K562 (cell line): Measurements from ENCODE around the gene NUDT12. TPM values are rescaled to one million over a fixed set of nuclear protein-coding genes. Genes with fewer than 3 reads are reported as not detected.

Experiments
- ATAC-seq: fragments of 200-7000 bp; cut with Tn5 transposase; 3 replicates; pipeline ENCODE4 v1.9.1; 2020; ENCODE audit warnings: moderate library complexity
- BruUV-seq: library from RNA; stranded (reverse); fragments of 400-500 nt; replicated peaks from 2 replicates; lab custom pipeline; 2021; lab: Mats Ljungman, UMichigan
- CTCF ChIA-PET: fragments of 300-600 bp; formaldehyde crosslinking; extraction: SDS; loops from one replicate; lab custom pipeline; 2021; ENCODE audit warnings: low intra/inter-chr PET ratio; lab: Yijun Ruan, JAX
- POLR2A ChIA-PET: fragments of 300-600, 350-650 bp; sonication (Branson Sonifier 250); formaldehyde crosslinking; extraction: SDS; loops from one replicate; lab custom pipeline; 2021; ENCODE audit warnings: antibody characterized with exemption, inconsistent platforms; lab: Yijun Ruan, JAX
- DNase-seq, 4 experiments: peaks; one replicate each; pipeline versions ENCODE4 v3.0.0 to v3.0.0-alpha.2; 2011 to 2018; ENCODE audit warnings: low spot score in 3 of 4, mixed read lengths in 3 of 4; ENCODE audit errors: extremely low read depth in 1 of 4
- FAIRE-seq: peaks from 2 replicates; lab custom pipeline; 2011; peaks lifted over from hg19 to GRCh38; lab: Jason Lieb, UNC
- H2AFZ ChIP-seq: 2 replicates; pipeline ENCODE4 v1.6.0; 2011; ENCODE audit warnings: low read depth, low read length, control low read depth, inconsistent platforms
- H3K27ac ChIP-seq: fragments of 200-600 bp; 3 replicates; pipeline ENCODE4 v1.8.0; 2011; ENCODE audit warnings: low read depth, mild to moderate bottlenecking, control low read depth, inconsistent platforms, low read length, moderate library complexity, mixed read lengths; ENCODE audit errors: extremely low read depth
- H3K27me3 ChIP-seq, 2 experiments: fragments of 300-600 bp in 1 of 2; 2 replicates in 1 of 2; 3 replicates in 1 of 2; pipeline versions ENCODE4 v1.6.0 to v1.8.0; 2011; ENCODE audit warnings: inconsistent platforms in 2 of 2, low read length in 2 of 2, mild to moderate bottlenecking in 1 of 2, mixed read lengths in 1 of 2, moderate library complexity in 1 of 2; ENCODE audit not compliant: control insufficient read depth in 2 of 2, insufficient read depth in 2 of 2
- H3K36me3 ChIP-seq: fragments of 300-600 bp; 3 replicates; pipeline ENCODE4 v1.8.0; 2011; ENCODE audit warnings: mild to moderate bottlenecking, low read length, inconsistent platforms; ENCODE audit not compliant: control insufficient read depth, insufficient read depth
- H3K4me1 ChIP-seq, 2 experiments: fragments of 200-600 bp in 1 of 2; replicated peaks in 1 of 2; 2 replicates in 1 of 2; 3 replicates in 1 of 2; pipeline versions ENCODE4 v1.5.1 to v1.8.0; 2011; ENCODE audit warnings: inconsistent platforms in 2 of 2, low read length in 2 of 2, mild to moderate bottlenecking in 1 of 2, mixed read lengths in 1 of 2, moderate library complexity in 1 of 2; ENCODE audit not compliant: control insufficient read depth in 2 of 2, insufficient read depth in 2 of 2
- H3K4me2 ChIP-seq: 2 replicates; pipeline ENCODE4 v1.6.1; 2011; ENCODE audit warnings: low read length, control low read depth, inconsistent platforms, mixed read lengths; ENCODE audit not compliant: insufficient read depth
- H3K4me3 ChIP-seq: fragments of 200-600 bp; sonication (generic), shearing (Covaris generic); 2 replicates; pipeline ENCODE4 v1.5.1; 2016; ENCODE audit warnings: control low read depth, inconsistent platforms
- H3K79me2 ChIP-seq: fragments of 200-600 bp; 3 replicates; pipeline ENCODE4 v1.8.0; 2011; ENCODE audit warnings: low read length, inconsistent platforms; ENCODE audit not compliant: control insufficient read depth, insufficient read depth
- H3K9ac ChIP-seq, 2 experiments: 2 replicates each; pipeline versions ENCODE4 v1.6.0 to v1.6.1; 2011; ENCODE audit warnings: low read depth in 2 of 2, low read length in 2 of 2, control low read depth in 1 of 2, inconsistent platforms in 1 of 2, mild to moderate bottlenecking in 1 of 2, mixed read lengths in 1 of 2; ENCODE audit not compliant: insufficient read depth in 1 of 2
- H3K9me1 ChIP-seq: one replicate; pipeline ENCODE4 v1.6.0; 2011; ENCODE audit warnings: inconsistent platforms, mild to moderate bottlenecking, low read length, moderate library complexity; ENCODE audit not compliant: control insufficient read depth, insufficient read depth
- H3K9me3 ChIP-seq: replicated peaks from 2 replicates; pipeline ENCODE4 v1.5.1; 2011; ENCODE audit warnings: low read depth, low read length, inconsistent platforms; ENCODE audit not compliant: control insufficient read depth, insufficient read depth
- H4K20me1 ChIP-seq: replicated peaks from 2 replicates; pipeline ENCODE4 v1.6.1; 2011; ENCODE audit warnings: low read length, inconsistent platforms, mixed read lengths; ENCODE audit not compliant: control insufficient read depth, insufficient read depth
- ARID1B ChIP-seq: fragments of 450-650 bp; IDR thresholded peaks from 2 replicates; pipeline ENCODE4 v1.6.1; 2016; ENCODE audit warnings: antibody characterized with exemption, mild to moderate bottlenecking, inconsistent platforms
- CCNT2 ChIP-seq: IDR thresholded peaks from 2 replicates; pipeline ENCODE4 v1.6.1; 2011; ENCODE audit warnings: borderline replicate concordance, low read depth, mild to moderate bottlenecking, moderate library complexity, mixed read lengths, low read length; ENCODE audit not compliant: insufficient read length; ENCODE audit errors: extremely low read depth
- DPF2 ChIP-seq: fragments of 450-650 bp; IDR thresholded peaks from 2 replicates; pipeline ENCODE4 v1.6.1; 2016
- FOXK2 ChIP-seq, 2 experiments: fragments of 450-650 bp; IDR thresholded peaks in 1 of 2; conservative IDR thresholded peaks in 1 of 2; 2 replicates each; pipeline ENCODE4 v1.6.1; 2016; ENCODE audit warnings: low read depth in 2 of 2, mild to moderate bottlenecking in 1 of 2
- HDAC1 ChIP-seq, 2 experiments: fragments of 450-650 bp; IDR thresholded peaks; 2 replicates each; pipeline ENCODE4 v1.6.1; 2016 to 2017; ENCODE audit warnings: inconsistent platforms in 1 of 2, mild to moderate bottlenecking in 1 of 2, moderate library complexity in 1 of 2
- MEF2D ChIP-seq: conservative IDR thresholded peaks from 2 replicates; pipeline ENCODE4 v1.6.1; 2016; ENCODE audit warnings: low read depth, missing genetic modification characterization, missing compliant biosample characterization
- NBN ChIP-seq: fragments of 450-650 bp; IDR thresholded peaks from 2 replicates; pipeline ENCODE4 v1.6.1; 2016; ENCODE audit warnings: low read depth, mild to moderate bottlenecking
- NFIC ChIP-seq: fragments of 450-650 bp; IDR thresholded peaks from 2 replicates; pipeline ENCODE4 v1.6.1; 2017; ENCODE audit warnings: mild to moderate bottlenecking, inconsistent platforms
- POLR2AphosphoS2 ChIP-seq: IDR thresholded peaks from 2 replicates; pipeline ENCODE4 v1.6.1; 2012; ENCODE audit warnings: low read length, improper control_type of control experiment
- RAD21 ChIP-seq, 2 experiments: fragments of 250-450 bp in 1 of 2; fragments of 450-650 bp in 1 of 2; sonication (Bioruptor Pico) in 1 of 2; formaldehyde crosslinking in 1 of 2; IDR thresholded peaks in 1 of 2; conservative IDR thresholded peaks in 1 of 2; 2 replicates each; pipeline versions ENCODE4 v1.4.0 to v1.8.0; 2020 to 2022; ENCODE audit warnings: mild to moderate bottlenecking in 2 of 2, moderate library complexity in 1 of 2
- SMARCA4 ChIP-seq: fragments of 450-650 bp; IDR thresholded peaks from 2 replicates; pipeline ENCODE4 v1.6.1; 2016
- STAT5A ChIP-seq: IDR thresholded peaks from 2 replicates; pipeline ENCODE4 v1.6.1; 2012; ENCODE audit warnings: low read length, inconsistent platforms, borderline replicate concordance
- TBL1XR1 ChIP-seq, 2 experiments: IDR thresholded peaks; 2 replicates each; pipeline ENCODE4 v1.6.1; 2012; ENCODE audit warnings: improper control_type of control experiment in 2 of 2, low read length in 2 of 2, mild to moderate bottlenecking in 1 of 2
- XRCC4 ChIP-seq: IDR thresholded peaks from one replicate; pipeline ENCODE4 v1.6.1; 2011; ENCODE audit not compliant: insufficient read depth, insufficient read length; ENCODE audit errors: extremely low read depth
- ZBTB8A ChIP-seq: fragments of 450-650 bp; IDR thresholded peaks from 2 replicates; pipeline ENCODE4 v1.6.1; 2018; ENCODE audit warnings: mild to moderate bottlenecking, moderate library complexity; ENCODE audit not compliant: partially characterized antibody
- ZC3H4 ChIP-seq: sonication (generic); formaldehyde crosslinking; IDR thresholded peaks from 2 replicates; pipeline ENCODE4 v1.9.0; 2021; ENCODE audit warnings: missing genetic modification reagents, borderline replicate concordance
- whole genome bisulfite sequencing: fragments of 100-300 bp; shearing (Covaris generic); methylation state at CpG from one replicate; pipeline ENCODE4 v1.1.6; 2016; ENCODE audit warnings: low coverage, mixed read lengths; ENCODE audit not compliant: insufficient coverage; ENCODE audit errors: missing lambda C conversion rate; 5-methylcytosine and 5-hydroxymethylcytosine counted together
- in situ Hi-C: fragments of 300-500 bp; cut with MboI; formaldehyde crosslinking; loops from 4 replicates; pipeline ENCODE4 v1.15.0; 2018; ENCODE audit warnings: inconsistent platforms, mixed read lengths
- intact Hi-C: fragments of 100-400 bp; cut with micrococcal nuclease; formaldehyde crosslinking; loops from 2 replicates; pipeline ENCODE4 v1.14.2; 2022
- polyA plus RNA-seq, 8 experiments: library from polyadenylated mRNA; depleted of rRNA in 4 of 8; stranded (reverse) in 5 of 8; unstranded in 3 of 8; fragments of >200 nt; fragmentation: Nextera tagmentation in 2 of 8; fragmentation: Illumina TruSeq in 1 of 8; extraction: Ambion mirVana in 2 of 8; extraction: Trizol in 1 of 8; gene quantifications; 2 replicates each; pipeline versions ENCODE4 v1.2.1 to v1.2.3, GENCODE V29; 2011 to 2014; ENCODE audit warnings: inconsistent platforms in 1 of 8, missing spikeins in 1 of 8
- total RNA-seq, 7 experiments: library from RNA; depleted of rRNA in 6 of 7; stranded (reverse); fragments of >200 nt in 6 of 7; fragmentation: Illumina TruSeq in 2 of 7; extraction: Trizol in 2 of 7; gene quantifications; 2 replicates each; pipeline versions ENCODE4 v1.2.1 to v1.2.3, GENCODE V29; 2011 to 2021; ENCODE audit warnings: low replicate concordance in 1 of 7
- TF ChIP-seq, protein P1 (sequence below), 2 experiments: IDR thresholded peaks in 1 of 2; conservative IDR thresholded peaks in 1 of 2; 2 replicates each; pipeline ENCODE4 v1.6.1; 2016; ENCODE audit warnings: low read depth in 2 of 2, mild to moderate bottlenecking in 1 of 2, missing compliant biosample characterization in 1 of 2, missing genetic modification characterization in 1 of 2, moderate library complexity in 1 of 2
- TF ChIP-seq, protein P2 (sequence below), 3 experiments: IDR thresholded peaks in 2 of 3; conservative IDR thresholded peaks in 1 of 3; 2 replicates each; pipeline ENCODE4 v1.5.1; 2011 to 2012; ENCODE audit warnings: low read length in 3 of 3, mild to moderate bottlenecking in 3 of 3, control low read depth in 2 of 3, improper control_type of control experiment in 1 of 3, inconsistent platforms in 1 of 3, low read depth in 1 of 3, mixed read lengths in 1 of 3, moderate library complexity in 1 of 3; ENCODE audit not compliant: insufficient read depth in 2 of 3

The NUDT12 gene
- total and polyA plus RNA-seq, 9 of the 15 experiments (the other 6 are each of a cell fraction or from before 2014, with no cell fraction given) = 10.9 to 27.2 (median 18.5) TPM

DNA sequence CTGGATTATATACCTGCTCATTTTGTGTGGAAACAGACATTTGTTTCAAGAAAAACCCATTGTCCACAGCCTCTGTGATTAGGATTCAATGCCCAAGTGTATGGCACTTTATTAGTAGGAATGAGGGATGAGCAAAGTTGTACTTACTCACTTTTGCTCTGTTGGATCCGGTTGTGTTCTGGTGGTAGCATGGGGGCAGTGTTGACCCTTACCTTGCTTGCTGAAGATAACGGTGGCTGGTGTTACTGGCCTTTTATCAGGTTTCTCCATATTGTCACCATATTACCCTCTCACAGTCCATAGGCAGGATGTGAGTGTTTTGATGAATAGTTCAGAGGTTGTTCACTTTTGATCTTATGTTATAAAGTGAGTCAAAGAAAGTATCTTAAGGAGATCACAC lies 42.7 kb upstream of the NUDT12 start:
- in situ Hi-C loops (no loop called here), intact Hi-C loops (no loop called here)
- Histone ChIP-seq H3K36me3 (no peaks in the 10 kb centered on the region), H3K9me1 (no peaks in the 10 kb centered on the region), H3K9me3 (no peaks in the 10 kb centered on the region; the same call in 1 of the 2 replicates), H3K27ac (peak overlapping the region; percentile 69), H2AFZ (peak overlapping the region; percentile 86), H3K4me3 (no peak overlapping the region), H3K9ac (peak overlapping the region in 1 of 2 experiments; percentile 28; a peak in 1 of 4 replicates), H4K20me1 (no peaks in the 10 kb centered on the region), H3K4me2 (peak overlapping the region; percentile 54), H3K4me1 (peaks cover 0 to 15% of the 10 kb centered on the region in 2 experiments; a peak in 2 of 5 replicates), H3K27me3 (no peaks in the 10 kb centered on the region), H3K79me2 (no peaks in the 10 kb centered on the region)
- BruUV-seq = no TSS peak
- peak; percentile 18 to 86 (median 53) for DNase-seq
- POLR2A ChIA-PET = no interaction called here
- ATAC-seq = peak; percentile 94
- FAIRE-seq = peak; percentile 94
- CTCF ChIA-PET = no interaction called here
- 0% methylated on average over 2 of the region's 2 CpGs for WGBS
- TF ChIP-seq SMARCA4 (peak; percentile 90), POLR2AphosphoS2 (no peak), DPF2 (peak; percentile 92), ZC3H4 (CRISPR knock-in tag) (no peak), XRCC4 (no peak), STAT5A (peak; percentile 76), ZBTB8A (no peak), TBL1XR1 (IDR thresholded peaks at IDR 0.05; ENCODE audit: low read length in 2 of 2) (peak in 1 of 2 experiments; percentile 16; a peak in 1 of 4 replicates), RAD21 (CRISPR knock-in tag; conservative IDR thresholded peaks at IDR 0.05 in 1 of 2, IDR thresholded peaks at IDR 0.05 in 1 of 2) (peak in 1 of 2 experiments; percentile 53; a peak in 2 of 4 replicates), HDAC1 (IDR thresholded peaks at IDR 0.05) (peak in 1 of 2 experiments; percentile 31; a peak in 1 of 4 replicates), NFIC (peak; percentile 59; the same call in 1 of the 2 replicates), NBN (no peak), FOXK2 (conservative IDR thresholded peaks at IDR 0.05 in 1 of 2, IDR thresholded peaks at IDR 0.05 in 1 of 2; ENCODE audit: low read depth in 2 of 2) (0 out of 4 replicates have a peak, but pooled peaks of 1 of the 2 experiments have one; percentile 21), MEF2D (tag) (no peak), ARID1B (peak; percentile 94), CCNT2 (peak; percentile 36)
- TF ChIP-seq, protein P1, sequence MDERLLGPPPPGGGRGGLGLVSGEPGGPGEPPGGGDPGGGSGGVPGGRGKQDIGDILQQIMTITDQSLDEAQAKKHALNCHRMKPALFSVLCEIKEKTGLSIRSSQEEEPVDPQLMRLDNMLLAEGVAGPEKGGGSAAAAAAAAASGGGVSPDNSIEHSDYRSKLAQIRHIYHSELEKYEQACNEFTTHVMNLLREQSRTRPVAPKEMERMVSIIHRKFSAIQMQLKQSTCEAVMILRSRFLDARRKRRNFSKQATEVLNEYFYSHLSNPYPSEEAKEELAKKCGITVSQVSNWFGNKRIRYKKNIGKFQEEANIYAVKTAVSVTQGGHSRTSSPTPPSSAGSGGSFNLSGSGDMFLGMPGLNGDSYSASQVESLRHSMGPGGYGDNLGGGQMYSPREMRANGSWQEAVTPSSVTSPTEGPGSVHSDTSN (CRISPR knock-in tag; IDR thresholded peaks at IDR 0.05; ENCODE audit: low read depth) = no peak
- TF ChIP-seq, protein P1 (tag; conservative IDR thresholded peaks at IDR 0.05; ENCODE audit: low read depth) = no peak
- TF ChIP-seq, protein P2, sequence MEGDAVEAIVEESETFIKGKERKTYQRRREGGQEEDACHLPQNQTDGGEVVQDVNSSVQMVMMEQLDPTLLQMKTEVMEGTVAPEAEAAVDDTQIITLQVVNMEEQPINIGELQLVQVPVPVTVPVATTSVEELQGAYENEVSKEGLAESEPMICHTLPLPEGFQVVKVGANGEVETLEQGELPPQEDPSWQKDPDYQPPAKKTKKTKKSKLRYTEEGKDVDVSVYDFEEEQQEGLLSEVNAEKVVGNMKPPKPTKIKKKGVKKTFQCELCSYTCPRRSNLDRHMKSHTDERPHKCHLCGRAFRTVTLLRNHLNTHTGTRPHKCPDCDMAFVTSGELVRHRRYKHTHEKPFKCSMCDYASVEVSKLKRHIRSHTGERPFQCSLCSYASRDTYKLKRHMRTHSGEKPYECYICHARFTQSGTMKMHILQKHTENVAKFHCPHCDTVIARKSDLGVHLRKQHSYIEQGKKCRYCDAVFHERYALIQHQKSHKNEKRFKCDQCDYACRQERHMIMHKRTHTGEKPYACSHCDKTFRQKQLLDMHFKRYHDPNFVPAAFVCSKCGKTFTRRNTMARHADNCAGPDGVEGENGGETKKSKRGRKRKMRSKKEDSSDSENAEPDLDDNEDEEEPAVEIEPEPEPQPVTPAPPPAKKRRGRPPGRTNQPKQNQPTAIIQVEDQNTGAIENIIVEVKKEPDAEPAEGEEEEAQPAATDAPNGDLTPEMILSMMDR (IDR thresholded peaks at IDR 0.05 in 2 of 3, conservative IDR thresholded peaks at IDR 0.05 in 1 of 3; ENCODE audit: insufficient read depth in 2 of 3, low read depth in 1 of 3, low read length in 3 of 3) = peak; percentile 29 to 48 (median 46); a peak in 5 of 6 replicates
